H9 (cell line): ENCODE data around the gene KRTAP5-6. TPM values are rescaled to one million over a fixed set of nuclear protein-coding genes. Genes with fewer than 3 reads are reported as not detected.

Experiments used
- DNase-seq: peaks from one replicate; pipeline ENCODE4 v3.0.0-alpha.2; 2017
- H2AFZ ChIP-seq: one replicate; pipeline ENCODE4 v1.6.1; 2013; ENCODE audit warnings: mild to moderate bottlenecking, low read length, control low read depth, moderate library complexity
- H2AK5ac ChIP-seq: 2 replicates; pipeline ENCODE4 v1.6.1; 2013; ENCODE audit warnings: low read length, control low read depth, mixed read lengths; ENCODE audit not compliant: insufficient read length
- H2BK120ac ChIP-seq: one replicate; pipeline ENCODE4 v1.6.1; 2013; ENCODE audit warnings: low read depth, mild to moderate bottlenecking, low read length, control low read depth, inconsistent platforms; ENCODE audit not compliant: poor library complexity, severe bottlenecking
- H2BK12ac ChIP-seq: 2 replicates; pipeline ENCODE4 v1.6.1; 2013; ENCODE audit warnings: low read length, control low read depth, mixed read lengths, low read depth; ENCODE audit not compliant: insufficient read length
- H2BK15ac ChIP-seq: 2 replicates; pipeline ENCODE4 v1.6.1; 2013; ENCODE audit warnings: low read depth, low read length, control low read depth
- H2BK20ac ChIP-seq: one replicate; pipeline ENCODE4 v1.6.1; 2013; ENCODE audit warnings: low read depth, mild to moderate bottlenecking, low read length, control low read depth, inconsistent platforms; ENCODE audit not compliant: poor library complexity, severe bottlenecking
- H2BK5ac ChIP-seq: 2 replicates; pipeline ENCODE4 v1.6.1; 2013; ENCODE audit warnings: low read length, control low read depth, mixed read lengths; ENCODE audit not compliant: insufficient read length
- H3K14ac ChIP-seq: 2 replicates; pipeline ENCODE4 v1.6.1; 2013; ENCODE audit warnings: low read length, control low read depth; ENCODE audit not compliant: insufficient read depth
- H3K18ac ChIP-seq: 2 replicates; pipeline ENCODE4 v1.6.1; 2013; ENCODE audit warnings: low read depth, mild to moderate bottlenecking, mixed read lengths, low read length, control low read depth; ENCODE audit not compliant: insufficient read length
- H3K23ac ChIP-seq: 2 replicates; pipeline ENCODE4 v1.6.1; 2013; ENCODE audit warnings: low read length, control low read depth, mixed read lengths, low read depth; ENCODE audit not compliant: insufficient read length
- H3K23me2 ChIP-seq: 2 replicates; pipeline ENCODE4 v1.6.1; 2013; ENCODE audit warnings: low read depth, mild to moderate bottlenecking, mixed read lengths, low read length, control low read depth; ENCODE audit not compliant: insufficient read length, poor library complexity, severe bottlenecking
- H3K27ac ChIP-seq: 2 replicates; pipeline ENCODE4 v1.5.1; 2013; ENCODE audit warnings: low read length, control low read depth, mixed read lengths, low read depth; ENCODE audit not compliant: insufficient read length
- H3K27me3 ChIP-seq: 2 replicates; pipeline ENCODE4 v1.6.1; 2013; ENCODE audit warnings: low read length, control low read depth, inconsistent platforms; ENCODE audit not compliant: insufficient read depth
- H3K4ac ChIP-seq: 2 replicates; pipeline ENCODE4 v1.6.1; 2013; ENCODE audit warnings: low read depth, mild to moderate bottlenecking, control low read depth, inconsistent platforms, low read length, moderate library complexity
- H3K4me1 ChIP-seq: 2 replicates; pipeline ENCODE4 v1.6.1; 2013; ENCODE audit warnings: low read length, control low read depth, inconsistent platforms; ENCODE audit not compliant: insufficient read depth
- H3K4me2 ChIP-seq: 2 replicates; pipeline ENCODE4 v1.6.1; 2013; ENCODE audit warnings: low read length, control low read depth, mixed read lengths; ENCODE audit not compliant: insufficient read length, insufficient read depth
- H3K56ac ChIP-seq: 2 replicates; pipeline ENCODE4 v1.6.1; 2013; ENCODE audit warnings: low read depth, mild to moderate bottlenecking, mixed read lengths, low read length, control low read depth; ENCODE audit not compliant: insufficient read length
- H3K79me1 ChIP-seq: 2 replicates; pipeline ENCODE4 v1.6.1; 2013; ENCODE audit warnings: low read depth, mild to moderate bottlenecking, moderate library complexity, low read length, control low read depth, inconsistent platforms; ENCODE audit not compliant: insufficient read depth, poor library complexity, severe bottlenecking
- H3K79me2 ChIP-seq: 2 replicates; pipeline ENCODE4 v1.6.1; 2013; ENCODE audit warnings: low read length, control low read depth, inconsistent platforms; ENCODE audit not compliant: insufficient read depth
- H3K9ac ChIP-seq: 2 replicates; pipeline ENCODE4 v1.6.1; 2013; ENCODE audit warnings: low read length, control low read depth, mixed read lengths; ENCODE audit not compliant: insufficient read length; ENCODE audit errors: extremely low read depth
- H3K9me3 ChIP-seq: one replicate; pipeline ENCODE4 v1.6.1; 2013; ENCODE audit warnings: low read depth, low read length, inconsistent platforms; ENCODE audit not compliant: control insufficient read depth
- H3T11ph ChIP-seq: one replicate; pipeline ENCODE4 v1.6.1; 2013; ENCODE audit warnings: mild to moderate bottlenecking, low read length, control low read depth, inconsistent platforms
- H4K20me1 ChIP-seq: one replicate; pipeline ENCODE4 v1.6.1; 2013; ENCODE audit not compliant: control insufficient read depth, insufficient read length, insufficient read depth
- H4K5ac ChIP-seq: 2 replicates; pipeline ENCODE4 v1.6.1; 2013; ENCODE audit warnings: low read depth, mild to moderate bottlenecking, mixed read lengths, low read length, control low read depth; ENCODE audit not compliant: insufficient read length
- H4K8ac ChIP-seq: replicated peaks from 2 replicates; pipeline ENCODE4 v1.6.1; 2013; ENCODE audit warnings: low read length, control low read depth, mixed read lengths, low read depth; ENCODE audit not compliant: insufficient read length
- H4K91ac ChIP-seq: 2 replicates; pipeline ENCODE4 v1.6.1; 2013; ENCODE audit warnings: low read depth, mild to moderate bottlenecking, moderate library complexity, mixed read lengths, low read length, control low read depth; ENCODE audit not compliant: insufficient read length
- H3K27ac Mint-ChIP-seq, 3 experiments: 2 replicates in 2 of 3; 3 replicates in 1 of 3; pipeline ENCODE4 v1.8.0; 2020 to 2021; ENCODE audit warnings: mixed read lengths in 3 of 3, mild to moderate bottlenecking in 1 of 3, moderate library complexity in 1 of 3
- H3K27me3 Mint-ChIP-seq: 2 replicates; pipeline ENCODE4 v1.8.0; 2021; ENCODE audit warnings: low read depth, mild to moderate bottlenecking, moderate library complexity, mixed read lengths
- H3K36me3 Mint-ChIP-seq, 3 experiments: 2 replicates in 2 of 3; 3 replicates in 1 of 3; pipeline ENCODE4 v1.8.0; 2020 to 2021; ENCODE audit warnings: low read depth in 3 of 3, mixed read lengths in 3 of 3; ENCODE audit not compliant: insufficient read depth in 1 of 3
- H3K4me1 Mint-ChIP-seq, 2 experiments: 2 replicates each; pipeline ENCODE4 v1.8.0; 2020; ENCODE audit warnings: mixed read lengths in 2 of 2
- H3K4me3 Mint-ChIP-seq, 2 experiments: 2 replicates in 1 of 2; 3 replicates in 1 of 2; pipeline ENCODE4 v1.8.0; 2020 to 2021; ENCODE audit warnings: mild to moderate bottlenecking in 2 of 2, mixed read lengths in 2 of 2, moderate library complexity in 1 of 2
- H3K9me3 Mint-ChIP-seq, 2 experiments: 2 replicates in 1 of 2; 3 replicates in 1 of 2; pipeline ENCODE4 v1.8.0; 2020; ENCODE audit warnings: mild to moderate bottlenecking in 2 of 2, mixed read lengths in 2 of 2, moderate library complexity in 1 of 2
- WGBS: extraction: QIAGEN DNeasy Blood & Tissue Kit; methylation state at CpG from one replicate; pipeline ENCODE4 v1.1.7; 2013; ENCODE audit warnings: missing lambda C conversion rate, low lambda C conversion rate, mixed read lengths; ENCODE audit not compliant: insufficient read length; ENCODE audit errors: extremely low coverage; 5-methylcytosine and 5-hydroxymethylcytosine counted together
- total RNA-seq: library from RNA; stranded (reverse); gene quantifications from 2 replicates; pipeline ENCODE4 v1.2.1, GENCODE V29; 2021
- TF ChIP-seq, protein P1 (sequence below): fragments of 200-600 bp; sonication (generic); conservative IDR thresholded peaks from 3 replicates; pipeline ENCODE4 v1.8.0; 2021; ENCODE audit warnings: antibody characterized with exemption, mild to moderate bottlenecking

Gene KRTAP5-6
- total RNA-seq, 1 experiment from 2014 or later, result not detected

DNA sequence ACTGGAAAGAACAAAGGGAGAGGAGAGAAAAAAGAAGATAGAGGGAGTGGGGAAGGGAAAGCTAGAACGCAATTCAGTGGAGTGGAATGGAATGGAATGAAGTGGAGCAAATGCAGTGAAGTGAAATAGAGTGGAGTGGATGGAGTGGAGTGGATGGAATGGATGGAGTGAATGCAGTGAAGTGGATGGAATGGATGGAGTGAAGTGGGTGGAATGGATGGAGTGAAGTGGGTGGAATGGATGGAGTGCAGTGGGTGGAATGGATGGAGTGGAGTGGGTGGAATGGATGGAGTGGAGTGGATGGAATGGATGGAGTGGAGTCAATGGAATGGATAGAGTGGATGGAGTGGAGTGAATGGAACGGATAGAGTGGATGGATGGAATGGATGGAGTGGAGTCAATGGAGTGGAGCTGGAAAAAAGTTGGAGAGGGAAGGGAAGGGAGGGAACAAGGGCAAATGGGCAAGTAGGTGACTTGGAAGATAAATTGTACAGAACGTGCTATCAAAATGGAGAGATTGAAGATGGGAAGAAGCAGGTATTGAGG lies 39.5 kb downstream of the KRTAP5-6 start:
- H2BK120ac ChIP-seq, result no peak overlapping the region
- Mint-ChIP-seq H3K27ac (no peak overlapping the region), H3K9me3 (peaks cover 10% of the 10 kb centered on the region in 2 experiments), H3K27me3 (peaks cover 69% of the 10 kb centered on the region), H3K4me3 (no peak overlapping the region), H3K4me1 (peaks cover 2 to 3% of the 10 kb centered on the region in 2 experiments; a peak in 2 of 4 replicates), H3K36me3 (no peaks in the 10 kb centered on the region; a peak in 1 of 7 replicates)
- no CpG with 5 or more reads among the region's 3 CpGs for WGBS
- H3K79me2 ChIP-seq, result no peaks in the 10 kb centered on the region
- no peak overlapping the region for H4K91ac ChIP-seq
- no peak overlapping the region for H2BK20ac ChIP-seq
- no peak overlapping the region for H3K18ac ChIP-seq
- H2BK5ac ChIP-seq, result no peak overlapping the region
- no peak overlapping the region for H3K4ac ChIP-seq
- H4K5ac ChIP-seq, result no peak overlapping the region
- peaks cover 3% of the 10 kb centered on the region for H4K20me1 ChIP-seq
- H3K27ac ChIP-seq, result no peak overlapping the region
- H3T11ph ChIP-seq, result no peak overlapping the region
- no peak overlapping the region for H3K23ac ChIP-seq
- no peaks in the 10 kb centered on the region for H3K9me3 ChIP-seq
- H3K14ac ChIP-seq, result no peak overlapping the region
- H3K23me2 ChIP-seq, result no peaks in the 10 kb centered on the region
- H3K4me2 ChIP-seq, result no peak overlapping the region
- H3K79me1 ChIP-seq, result no peaks in the 10 kb centered on the region
- H2BK12ac ChIP-seq, result no peak overlapping the region
- H3K56ac ChIP-seq, result no peak overlapping the region
- no peaks in the 10 kb centered on the region; the same call in 1 of the 2 replicates for H3K27me3 ChIP-seq
- H2AFZ ChIP-seq, result no peak overlapping the region
- no peaks in the 10 kb centered on the region for H3K4me1 ChIP-seq
- TF ChIP-seq, protein P1, sequence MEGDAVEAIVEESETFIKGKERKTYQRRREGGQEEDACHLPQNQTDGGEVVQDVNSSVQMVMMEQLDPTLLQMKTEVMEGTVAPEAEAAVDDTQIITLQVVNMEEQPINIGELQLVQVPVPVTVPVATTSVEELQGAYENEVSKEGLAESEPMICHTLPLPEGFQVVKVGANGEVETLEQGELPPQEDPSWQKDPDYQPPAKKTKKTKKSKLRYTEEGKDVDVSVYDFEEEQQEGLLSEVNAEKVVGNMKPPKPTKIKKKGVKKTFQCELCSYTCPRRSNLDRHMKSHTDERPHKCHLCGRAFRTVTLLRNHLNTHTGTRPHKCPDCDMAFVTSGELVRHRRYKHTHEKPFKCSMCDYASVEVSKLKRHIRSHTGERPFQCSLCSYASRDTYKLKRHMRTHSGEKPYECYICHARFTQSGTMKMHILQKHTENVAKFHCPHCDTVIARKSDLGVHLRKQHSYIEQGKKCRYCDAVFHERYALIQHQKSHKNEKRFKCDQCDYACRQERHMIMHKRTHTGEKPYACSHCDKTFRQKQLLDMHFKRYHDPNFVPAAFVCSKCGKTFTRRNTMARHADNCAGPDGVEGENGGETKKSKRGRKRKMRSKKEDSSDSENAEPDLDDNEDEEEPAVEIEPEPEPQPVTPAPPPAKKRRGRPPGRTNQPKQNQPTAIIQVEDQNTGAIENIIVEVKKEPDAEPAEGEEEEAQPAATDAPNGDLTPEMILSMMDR, result no peak
- DNase-seq, result no peak
- H4K8ac ChIP-seq, result no peak overlapping the region
- H2AK5ac ChIP-seq, result no peak overlapping the region
- H2BK15ac ChIP-seq, result no peak overlapping the region
- no peak overlapping the region for H3K9ac ChIP-seq
